ENCODE data around the gene AGPAT1.
A peak's percentile ranks its signal among the peaks of the same experiment; 100 is the strongest.

DNA sequence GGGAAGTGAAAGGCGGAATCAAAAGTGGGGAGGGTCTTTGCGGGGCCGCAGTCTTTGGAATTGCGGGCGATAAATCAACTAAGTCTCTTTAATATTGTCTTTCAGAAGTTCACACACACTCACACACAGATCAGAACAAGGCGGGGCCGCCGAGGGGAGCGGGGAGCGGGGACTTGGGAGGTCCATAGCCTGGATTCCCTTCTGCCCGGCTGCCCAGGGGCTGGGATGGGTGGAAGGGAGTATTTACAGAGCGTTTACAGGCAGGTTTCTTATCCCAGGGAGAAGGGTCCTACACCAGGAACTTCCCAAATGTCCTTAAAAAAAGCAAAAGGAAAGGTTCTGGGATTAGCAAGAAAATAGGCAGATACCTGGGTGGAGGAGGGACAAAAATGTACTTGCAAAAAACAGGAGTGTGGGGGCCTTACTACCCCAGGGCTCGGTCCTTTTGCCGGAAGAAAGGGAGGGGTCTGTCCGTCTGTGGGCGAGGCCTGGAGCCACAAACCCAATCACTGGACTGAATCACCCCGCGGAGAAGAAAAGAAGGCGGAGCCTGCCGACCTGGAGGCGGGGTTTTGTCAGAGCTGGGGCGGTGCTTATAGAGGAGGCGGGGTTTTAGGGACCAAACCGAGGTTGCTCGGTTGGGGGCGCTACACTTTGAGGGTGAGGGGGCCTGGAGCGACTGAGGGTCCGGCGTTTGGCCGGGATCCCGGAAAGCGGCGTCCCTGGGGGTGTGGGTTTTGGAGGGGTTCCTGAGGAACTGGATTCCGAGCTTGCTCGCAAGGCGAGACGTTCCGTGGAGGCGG is 27.4 kb downstream of the AGPAT1 start:
- TF ChIP-seq, protein P1, sequence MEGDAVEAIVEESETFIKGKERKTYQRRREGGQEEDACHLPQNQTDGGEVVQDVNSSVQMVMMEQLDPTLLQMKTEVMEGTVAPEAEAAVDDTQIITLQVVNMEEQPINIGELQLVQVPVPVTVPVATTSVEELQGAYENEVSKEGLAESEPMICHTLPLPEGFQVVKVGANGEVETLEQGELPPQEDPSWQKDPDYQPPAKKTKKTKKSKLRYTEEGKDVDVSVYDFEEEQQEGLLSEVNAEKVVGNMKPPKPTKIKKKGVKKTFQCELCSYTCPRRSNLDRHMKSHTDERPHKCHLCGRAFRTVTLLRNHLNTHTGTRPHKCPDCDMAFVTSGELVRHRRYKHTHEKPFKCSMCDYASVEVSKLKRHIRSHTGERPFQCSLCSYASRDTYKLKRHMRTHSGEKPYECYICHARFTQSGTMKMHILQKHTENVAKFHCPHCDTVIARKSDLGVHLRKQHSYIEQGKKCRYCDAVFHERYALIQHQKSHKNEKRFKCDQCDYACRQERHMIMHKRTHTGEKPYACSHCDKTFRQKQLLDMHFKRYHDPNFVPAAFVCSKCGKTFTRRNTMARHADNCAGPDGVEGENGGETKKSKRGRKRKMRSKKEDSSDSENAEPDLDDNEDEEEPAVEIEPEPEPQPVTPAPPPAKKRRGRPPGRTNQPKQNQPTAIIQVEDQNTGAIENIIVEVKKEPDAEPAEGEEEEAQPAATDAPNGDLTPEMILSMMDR (IDR thresholded peaks at IDR 0.05; ENCODE audit: poor library complexity) = peak; percentile 23
- no peak for TF ChIP-seq EZH2phosphoT487 (IDR thresholded peaks at IDR 0.05; ENCODE audit: low read depth, severe bottlenecking, unreplicated experiment)
